Gastroesophageal sphincter (tissue), 4 donors: ENCODE results near the gene GRIK1. TPM values are rescaled to one million over a fixed set of nuclear protein-coding genes. Genes with fewer than 3 reads are reported as not detected.

Source experiments
- ATAC-seq: fragments of 150-250 bp; one replicate; pipeline ENCODE4 v1.9.1; 2016; ENCODE audit warnings: mild to moderate bottlenecking, moderate library complexity
- H3K27ac ChIP-seq, 4 donors: fragments of 200-600 bp; sonication (generic) in 3 of 4; 1 replicate in 3 of 4; 2 replicates in 1 of 4; pipeline ENCODE4 v1.5.1; 2016 to 2019
- H3K27me3 ChIP-seq: fragments of 200-600 bp; sonication (generic); one replicate; pipeline ENCODE4 v1.5.1; 2019
- H3K36me3 ChIP-seq, 2 donors: fragments of 200-600 bp; sonication (generic); one replicate each; pipeline ENCODE4 v1.5.1; 2019; ENCODE audit warnings: control low read depth in 1 of 2
- H3K4me1 ChIP-seq, 3 donors: fragments of 200-600 bp; sonication (generic); 1 replicate in 2 of 3; 2 replicates in 1 of 3; pipeline ENCODE4 v1.5.1; 2016 to 2019; ENCODE audit warnings: control low read depth in 2 of 3
- H3K4me3 ChIP-seq, 2 donors: fragments of 200-600 bp; sonication (generic); one replicate each; pipeline ENCODE4 v1.5.1; 2019; ENCODE audit warnings: mild to moderate bottlenecking in 1 of 2, moderate library complexity in 1 of 2
- H3K9me3 ChIP-seq, 3 donors: fragments of 200-600 bp; sonication (generic); one replicate each; pipeline ENCODE4 v1.5.1; 2017 to 2019; ENCODE audit warnings: control low read depth in 2 of 3
- EP300 ChIP-seq: sonication (generic); formaldehyde crosslinking; IDR thresholded peaks from one replicate; pipeline ENCODE4 v1.6.1; 2017; ENCODE audit warnings: antibody characterized with exemption, mild to moderate bottlenecking
- POLR2A ChIP-seq, 2 donors: fragments of 450-650 bp; IDR thresholded peaks; one replicate each; pipeline ENCODE4 v1.6.1; 2017; ENCODE audit warnings: antibody characterized with exemption in 2 of 2, mild to moderate bottlenecking in 2 of 2, moderate library complexity in 1 of 2
- POLR2AphosphoS5 ChIP-seq: sonication (generic); formaldehyde crosslinking; IDR thresholded peaks from one replicate; pipeline ENCODE4 v1.6.1; 2017; ENCODE audit warnings: antibody characterized with exemption
- WGBS, 2 donors: methylation state at CpG; one replicate each; pipeline ENCODE4 v1.1.5; 2018; ENCODE audit warnings: low coverage in 1 of 2; 5-methylcytosine and 5-hydroxymethylcytosine counted together
- total RNA-seq, 4 donors: library from RNA; depleted of rRNA; stranded (reverse); fragments of >200 nt; gene quantifications; one replicate each; pipeline ENCODE4 v1.1.0, GENCODE V29; 2016
- TF ChIP-seq, protein P1 (sequence below), 4 experiments: fragments of 200-600 bp in 2 of 4; fragments of 450-650 bp in 2 of 4; sonication (generic) in 1 of 4; IDR thresholded peaks; one replicate each; pipeline ENCODE4 v1.5.1; 2017 to 2019; ENCODE audit warnings: antibody characterized with exemption in 4 of 4, mild to moderate bottlenecking in 2 of 4, moderate library complexity in 2 of 4

The GRIK1 gene
- total RNA-seq, 4 donors from 2014 or later, result 0.32 to 0.67 TPM; not detected in 2

DNA sequence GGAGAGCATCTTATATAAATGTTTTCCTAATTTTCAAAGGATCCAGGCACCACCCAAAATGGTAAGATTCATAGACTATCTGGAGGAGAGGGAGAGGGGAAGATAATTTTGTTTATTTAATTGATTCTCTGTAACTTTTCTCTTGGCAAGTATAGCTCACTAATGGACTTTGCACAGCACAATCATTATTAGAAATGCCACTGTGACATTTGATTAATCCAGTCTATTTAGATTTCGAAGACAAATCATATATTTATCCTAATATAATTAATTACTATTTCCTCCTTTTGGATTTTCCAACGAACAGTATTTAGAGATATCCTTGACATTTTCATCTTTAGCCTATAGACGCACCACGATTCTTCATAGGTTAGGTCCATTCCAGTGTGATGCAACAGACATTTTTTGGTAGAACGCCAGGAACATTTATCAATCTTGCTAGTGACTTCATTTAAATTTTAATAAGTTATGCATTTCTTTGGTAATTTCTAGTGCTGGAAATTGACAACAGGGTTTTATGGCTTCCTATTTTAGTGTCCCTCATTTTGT lies 152.4 kb downstream of the GRIK1 start:
- no peaks in the 10 kb centered on the region for H3K27me3 ChIP-seq
- H3K27ac ChIP-seq, result no peak overlapping the region
- no peaks in the 10 kb centered on the region for H3K4me1 ChIP-seq
- WGBS, 2 donors, result 20 to 66% methylated on average over 5 of the region's 5 CpGs
- no peak for ATAC-seq
- no peak for TF ChIP-seq EP300
- no peaks in the 10 kb centered on the region for H3K9me3 ChIP-seq
- no peak overlapping the region for H3K4me3 ChIP-seq
- no peaks in the 10 kb centered on the region for H3K36me3 ChIP-seq

GRCh38 chr21:29786496-29787360 lies 153.1 kb downstream of the GRIK1 start:
- no peaks in the 10 kb centered on the region for H3K9me3 ChIP-seq
- WGBS, 2 donors, result 21 to 58% methylated on average over 4 of the region's 4 CpGs
- no peak for ATAC-seq

GRCh38 chr21:29777160-29777559 lies 162.6 kb downstream of the GRIK1 start:
- WGBS, 2 donors, result 78 to 85% methylated on average over 2 of the region's 2 CpGs
- no peaks in the 10 kb centered on the region for H3K27me3 ChIP-seq
- H3K4me3 ChIP-seq, result no peak overlapping the region
- H3K27ac ChIP-seq, result no peak overlapping the region
- H3K4me1 ChIP-seq, result no peaks in the 10 kb centered on the region
- no peak for ATAC-seq
- no peaks in the 10 kb centered on the region for H3K9me3 ChIP-seq
- no peaks in the 10 kb centered on the region for H3K36me3 ChIP-seq
- TF ChIP-seq EP300 (no peak), POLR2AphosphoS5 (no peak), POLR2A (IDR thresholded peaks at IDR 0.05) (no peak)
- TF ChIP-seq, protein P1, sequence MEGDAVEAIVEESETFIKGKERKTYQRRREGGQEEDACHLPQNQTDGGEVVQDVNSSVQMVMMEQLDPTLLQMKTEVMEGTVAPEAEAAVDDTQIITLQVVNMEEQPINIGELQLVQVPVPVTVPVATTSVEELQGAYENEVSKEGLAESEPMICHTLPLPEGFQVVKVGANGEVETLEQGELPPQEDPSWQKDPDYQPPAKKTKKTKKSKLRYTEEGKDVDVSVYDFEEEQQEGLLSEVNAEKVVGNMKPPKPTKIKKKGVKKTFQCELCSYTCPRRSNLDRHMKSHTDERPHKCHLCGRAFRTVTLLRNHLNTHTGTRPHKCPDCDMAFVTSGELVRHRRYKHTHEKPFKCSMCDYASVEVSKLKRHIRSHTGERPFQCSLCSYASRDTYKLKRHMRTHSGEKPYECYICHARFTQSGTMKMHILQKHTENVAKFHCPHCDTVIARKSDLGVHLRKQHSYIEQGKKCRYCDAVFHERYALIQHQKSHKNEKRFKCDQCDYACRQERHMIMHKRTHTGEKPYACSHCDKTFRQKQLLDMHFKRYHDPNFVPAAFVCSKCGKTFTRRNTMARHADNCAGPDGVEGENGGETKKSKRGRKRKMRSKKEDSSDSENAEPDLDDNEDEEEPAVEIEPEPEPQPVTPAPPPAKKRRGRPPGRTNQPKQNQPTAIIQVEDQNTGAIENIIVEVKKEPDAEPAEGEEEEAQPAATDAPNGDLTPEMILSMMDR (IDR thresholded peaks at IDR 0.05), result no peak

More at GRCh38 chr21:29786496-29787360, 153.1 kb downstream of the GRIK1 start:
- H3K36me3 ChIP-seq, result no peaks in the 10 kb centered on the region
- TF ChIP-seq POLR2AphosphoS5, result no peak
- TF ChIP-seq POLR2A (IDR thresholded peaks at IDR 0.05), result no peak
- no peak for TF ChIP-seq EP300
- TF ChIP-seq, protein P1 (IDR thresholded peaks at IDR 0.05), result no peak
- no peaks in the 10 kb centered on the region for H3K4me1 ChIP-seq
- no peak overlapping the region for H3K4me3 ChIP-seq
- H3K27me3 ChIP-seq, result no peaks in the 10 kb centered on the region
- no peak overlapping the region for H3K27ac ChIP-seq

- Histone ChIP-seq H3K4me1 (no peaks in the 10 kb centered on the region), H3K4me3 (no peak overlapping the region), H3K27ac (no peak overlapping the region), H3K27me3 (no peaks in the 10 kb centered on the region), H3K9me3 (no peaks in the 10 kb centered on the region), H3K36me3 (no peaks in the 10 kb centered on the region)
- 89% methylated on average over 1 of the region's 1 CpG; no CpG with 5 or more reads in 1 of the 2 donors for WGBS, 2 donors
- no peak for ATAC-seq
- TF ChIP-seq EP300 (no peak), POLR2AphosphoS5 (no peak), POLR2A (IDR thresholded peaks at IDR 0.05) (no peak)
- TF ChIP-seq, protein P1 (IDR thresholded peaks at IDR 0.05), result no peak
Observed at GRCh38 chr21:29775462-29775861, 164.3 kb downstream of the GRIK1 start.

DNA sequence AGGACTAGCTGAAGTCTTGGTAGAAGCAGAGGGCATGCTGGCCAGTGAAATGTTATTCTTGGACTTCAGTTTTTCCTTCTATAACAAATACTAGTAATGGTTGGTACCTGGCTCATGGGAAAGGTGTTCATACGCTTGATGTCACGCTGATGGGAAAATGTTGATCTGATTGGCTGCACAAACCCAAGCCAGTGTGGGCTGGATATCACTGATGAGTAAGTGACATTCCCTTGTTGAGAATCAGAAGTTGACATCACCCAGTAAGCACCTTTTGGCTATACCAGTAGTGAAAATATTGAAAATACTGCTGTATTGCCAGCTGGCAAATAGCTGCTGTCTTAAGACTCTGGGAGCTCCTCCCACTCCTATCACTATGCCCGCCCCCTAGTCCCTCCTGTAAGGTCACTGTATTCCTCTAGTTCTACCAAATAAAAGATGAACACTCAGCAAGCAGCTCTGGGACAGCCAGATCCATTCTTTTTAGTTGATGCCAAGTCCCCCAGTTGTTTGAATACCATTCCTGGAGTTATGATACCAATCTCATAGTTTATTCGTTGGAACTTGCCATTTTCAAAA lies 168.2 kb downstream of the GRIK1 start:
- Histone ChIP-seq H3K27me3 (no peaks in the 10 kb centered on the region), H3K27ac (no peak overlapping the region), H3K4me1 (no peaks in the 10 kb centered on the region), H3K4me3 (no peak overlapping the region), H3K36me3 (no peaks in the 10 kb centered on the region), H3K9me3 (no peaks in the 10 kb centered on the region)
- 69 to 78% methylated on average over 4 of the region's 4 CpGs for WGBS, 2 donors
- no peak for ATAC-seq
- TF ChIP-seq POLR2AphosphoS5 (no peak), EP300 (no peak), POLR2A (IDR thresholded peaks at IDR 0.05) (no peak)
- TF ChIP-seq, protein P1 (IDR thresholded peaks at IDR 0.05), result no peak
